Right renal pelvis (tissue), 4 donors: Measurements from ENCODE around the gene CD81. TPM values are rescaled to one million over a fixed set of nuclear protein-coding genes. Genes with fewer than 3 reads are reported as not detected.
A peak's percentile ranks its signal among the peaks of the same experiment; 100 is the strongest.

Source experiments
- DNase-seq, 4 donors: peaks; one replicate each; pipeline ENCODE4 v3.0.0-alpha.2; 2013; ENCODE audit warnings: low read depth in 4 of 4, low spot score in 3 of 4, missing footprints in 1 of 4
- polyA plus RNA-seq, 4 donors: library from polyadenylated mRNA; unstranded; fragments of 120-200 nt; gene quantifications; one replicate each; pipeline ENCODE4 v1.2.1, GENCODE V29; 2013; ENCODE audit not compliant: insufficient read length in 4 of 4

CD81 gene
- polyA plus RNA-seq, 4 donors: 647 to 670 (median 656) TPM

DNA sequence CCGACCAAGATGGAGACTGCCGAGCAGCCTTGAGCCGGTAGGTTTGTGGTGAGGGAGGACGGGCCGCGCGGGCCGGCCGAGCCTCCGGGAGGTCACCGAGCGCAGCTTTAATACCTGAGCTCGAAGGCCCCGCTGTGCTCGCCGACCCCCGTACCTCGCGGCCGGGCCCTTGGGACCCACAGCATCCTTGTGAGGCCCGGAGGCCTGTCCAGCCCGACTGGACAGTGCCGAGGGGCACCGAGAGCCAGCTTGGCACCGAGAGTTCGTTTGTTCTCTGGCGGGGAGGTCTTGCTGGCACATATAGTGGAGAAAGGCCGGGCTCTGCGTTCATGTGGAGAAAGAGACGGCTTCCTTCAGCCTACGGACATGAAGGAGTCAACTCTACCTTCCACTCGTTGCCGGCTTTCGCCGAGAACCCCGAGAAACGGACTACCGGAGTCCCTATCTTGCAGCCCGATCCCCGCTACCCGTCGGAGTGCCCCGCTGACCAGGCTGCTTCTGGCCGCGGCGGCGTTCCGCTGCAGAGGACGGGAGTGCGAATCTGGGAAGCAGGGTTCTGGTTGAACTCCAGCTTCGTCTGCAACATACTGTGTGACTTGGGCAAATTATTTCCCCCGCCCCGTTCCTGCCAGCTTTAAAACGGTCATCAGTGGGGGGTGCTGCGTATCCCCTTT, 23.8 kb downstream of the CD81 start:
- DNase-seq: no peak

DNA sequence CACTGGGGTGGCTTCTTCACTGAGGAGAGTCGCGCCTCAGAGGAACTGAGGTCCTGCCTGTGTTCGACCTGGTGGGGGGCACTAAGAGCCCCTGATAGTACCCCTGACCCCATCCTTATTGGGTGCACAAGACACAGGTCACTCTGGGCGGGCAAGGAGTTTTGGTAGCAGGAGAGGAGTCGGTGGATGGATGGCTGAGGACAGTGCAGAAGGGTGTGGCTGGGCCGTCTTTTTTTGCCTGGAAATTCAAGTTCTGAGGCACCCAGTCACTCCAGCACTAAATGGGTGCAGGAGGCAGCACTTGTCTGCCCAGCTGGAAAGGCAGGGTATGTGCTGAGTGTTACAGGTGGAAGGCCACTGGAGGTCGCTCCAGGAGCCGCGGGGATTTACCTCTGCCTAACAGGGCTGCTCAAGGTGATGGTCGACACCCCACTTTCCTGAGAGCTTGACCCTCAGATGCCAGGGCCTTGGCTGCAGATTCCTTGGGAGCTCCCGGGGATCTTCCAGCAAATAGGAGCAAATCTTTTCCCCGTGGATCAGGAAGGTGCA, 24.4 kb downstream of the CD81 start:
- DNase-seq: no peak

DNA sequence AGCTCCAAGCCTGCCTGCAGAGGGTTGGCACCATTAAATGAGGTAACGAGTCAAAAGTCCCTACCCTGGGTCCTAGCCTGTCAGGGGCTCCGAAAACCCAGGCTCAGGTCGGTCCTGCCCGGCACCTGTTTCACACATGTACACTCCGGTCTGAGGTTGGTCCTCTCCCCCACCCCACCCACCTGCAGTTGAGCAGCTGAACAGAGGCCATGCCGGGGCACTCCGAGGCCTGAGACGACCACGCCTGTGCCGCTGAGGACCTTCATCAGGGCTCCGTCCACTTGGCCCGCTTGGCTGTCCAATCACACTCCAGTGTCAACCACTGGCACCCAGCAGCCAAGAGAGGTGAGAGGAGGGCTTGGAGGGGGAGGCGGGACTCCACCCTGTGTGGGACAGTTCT, 25.0 kb downstream of the CD81 start:
- DNase-seq: no peak

DNA sequence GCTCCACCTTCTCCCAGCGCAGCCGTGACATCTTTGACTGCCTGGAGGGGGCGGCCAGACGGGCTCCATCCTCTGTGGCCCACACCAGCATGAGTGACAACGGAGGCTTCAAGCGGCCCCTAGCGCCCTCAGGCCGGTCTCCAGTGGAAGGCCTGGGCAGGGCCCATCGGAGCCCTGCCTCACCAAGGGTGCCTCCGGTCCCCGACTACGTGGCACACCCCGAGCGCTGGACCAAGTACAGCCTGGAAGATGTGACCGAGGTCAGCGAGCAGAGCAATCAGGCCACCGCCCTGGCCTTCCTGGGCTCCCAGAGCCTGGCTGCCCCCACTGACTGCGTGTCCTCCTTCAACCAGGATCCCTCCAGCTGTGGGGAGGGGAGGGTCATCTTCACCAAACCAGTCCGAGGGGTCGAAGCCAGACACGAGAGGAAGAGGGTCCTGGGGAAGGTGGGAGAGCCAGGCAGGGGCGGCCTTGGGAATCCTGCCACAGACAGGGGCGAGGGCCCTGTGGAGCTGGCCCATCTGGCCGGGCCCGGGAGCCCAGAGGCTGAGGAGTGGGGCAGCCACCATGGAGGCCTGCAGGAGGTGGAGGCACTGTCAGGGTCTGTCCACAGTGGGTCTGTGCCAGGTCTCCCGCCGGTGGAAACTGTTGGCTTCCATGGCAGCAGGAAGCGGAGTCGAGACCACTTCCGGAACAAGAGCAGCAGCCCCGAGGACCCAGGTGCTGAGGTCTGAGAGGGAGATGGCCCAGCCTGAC, 26.0 kb downstream of the CD81 start:
- DNase-seq: no peak

DNA sequence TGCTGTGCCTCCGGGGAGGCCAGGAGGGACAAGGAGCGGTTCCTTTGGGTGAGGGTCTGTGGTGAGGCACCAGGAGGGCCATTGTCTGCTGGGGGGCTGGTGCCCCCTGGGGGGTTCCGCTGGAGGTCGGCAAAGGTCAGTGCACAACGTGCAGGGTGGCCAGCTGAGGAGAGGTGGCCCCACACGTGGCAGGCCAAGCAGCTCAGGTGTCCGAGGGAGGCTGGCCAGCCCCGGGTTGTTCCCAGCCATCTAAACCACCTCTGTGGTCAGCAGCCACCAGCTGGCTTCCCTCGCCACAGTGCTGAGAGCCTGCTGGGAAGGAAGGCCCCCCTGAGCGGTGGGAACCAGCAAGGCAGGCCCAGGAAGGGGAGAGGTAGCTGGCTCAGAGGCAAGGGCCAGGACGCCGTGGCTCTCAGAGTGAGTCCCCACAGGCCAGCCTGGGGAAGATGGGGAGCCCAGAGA, 27.7 kb downstream of the CD81 start:
- no peak for DNase-seq

DNA sequence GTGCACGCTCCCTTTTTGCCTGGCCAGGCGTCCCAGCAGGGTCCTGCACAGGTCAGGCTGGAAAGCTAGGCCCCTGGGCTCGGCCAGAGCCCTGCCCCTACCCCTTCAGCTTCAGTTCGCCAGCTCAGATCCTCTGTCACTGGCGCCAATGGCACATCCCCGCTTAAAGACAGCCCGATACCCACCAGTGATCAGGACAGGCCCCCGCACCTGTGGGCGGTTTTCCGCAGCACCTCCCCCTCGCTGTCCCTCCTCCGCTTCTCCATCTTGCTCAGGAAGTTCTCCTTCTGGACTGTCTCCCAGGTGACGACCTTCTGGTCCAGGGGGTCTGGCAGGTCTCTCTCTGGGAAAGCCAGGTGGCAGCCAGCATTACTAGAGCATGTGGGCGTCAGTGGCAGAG, 29.3 kb downstream of the CD81 start:
- peak in 1 of 4 donors; percentile 53 for DNase-seq

DNA sequence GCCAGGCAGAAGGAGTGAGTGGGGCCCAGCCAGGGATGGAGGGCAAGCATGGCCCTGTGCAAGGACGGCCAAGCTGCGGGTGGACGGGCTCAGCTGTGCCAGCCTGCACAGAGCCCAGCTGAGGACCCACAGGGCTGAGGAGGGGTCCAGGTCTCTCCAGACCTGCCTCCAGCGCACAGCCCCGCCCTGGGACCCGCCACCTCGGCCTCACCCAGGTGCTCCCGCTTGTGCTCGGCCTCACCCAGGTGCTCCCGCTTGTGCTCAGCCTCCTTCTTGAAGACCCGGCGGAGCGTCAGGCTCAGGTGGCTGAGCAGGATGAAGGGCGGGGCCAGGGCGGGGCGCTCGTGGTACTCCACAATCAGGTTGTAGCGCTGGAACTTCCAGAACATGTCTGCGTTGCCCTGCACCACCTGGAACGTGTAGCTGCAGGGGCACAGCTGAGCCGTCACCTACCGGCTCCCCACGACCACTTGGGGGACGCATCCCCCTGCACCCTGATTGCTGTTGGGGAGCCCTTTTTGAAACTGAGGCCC, 29.8 kb downstream of the CD81 start:
- no peak for DNase-seq

DNA sequence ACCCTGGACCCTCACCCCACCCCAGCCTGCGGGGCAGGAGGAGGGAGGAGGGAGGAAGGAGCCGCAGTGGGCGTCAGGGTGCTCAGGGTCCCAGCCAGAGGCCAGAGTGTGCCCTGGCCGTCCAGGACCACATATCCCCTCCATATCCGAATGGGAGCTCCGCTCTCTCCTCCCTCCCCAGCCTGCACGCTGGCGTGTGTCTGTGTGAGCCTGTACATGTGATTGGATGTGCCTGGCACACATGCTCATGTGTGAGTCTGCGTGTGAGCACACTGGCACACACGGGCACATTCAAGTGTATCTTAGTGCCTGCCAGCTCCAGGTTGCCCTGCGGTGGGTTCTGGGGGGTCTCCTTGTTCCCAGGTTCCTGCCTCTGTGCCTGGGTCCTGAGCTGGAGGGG, 31.6 kb downstream of the CD81 start:
- DNase-seq: peak in 2 of 4 donors; percentile 30 to 33

DNA sequence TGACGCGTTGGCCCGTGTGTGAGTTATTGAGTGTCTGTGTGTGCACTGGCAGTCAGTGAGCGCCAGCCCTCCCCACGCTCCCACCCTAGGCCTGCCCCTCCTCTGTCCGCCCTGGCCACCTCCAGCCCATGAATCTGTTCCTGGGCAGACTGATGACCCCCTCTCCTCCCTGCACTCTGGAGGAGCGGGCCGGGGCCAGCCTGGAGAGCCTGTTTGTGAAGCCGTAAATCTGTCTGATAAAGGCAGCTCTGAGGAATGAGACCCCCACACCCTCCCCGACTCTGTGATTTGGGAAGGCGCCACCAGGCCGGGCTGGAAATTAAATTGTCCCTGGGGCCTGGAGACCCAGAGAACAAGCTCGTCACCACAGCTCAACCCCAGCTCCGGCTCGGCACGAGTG, 32.0 kb downstream of the CD81 start:
- peak; percentile 60 to 84 (median 76) for DNase-seq

DNA sequence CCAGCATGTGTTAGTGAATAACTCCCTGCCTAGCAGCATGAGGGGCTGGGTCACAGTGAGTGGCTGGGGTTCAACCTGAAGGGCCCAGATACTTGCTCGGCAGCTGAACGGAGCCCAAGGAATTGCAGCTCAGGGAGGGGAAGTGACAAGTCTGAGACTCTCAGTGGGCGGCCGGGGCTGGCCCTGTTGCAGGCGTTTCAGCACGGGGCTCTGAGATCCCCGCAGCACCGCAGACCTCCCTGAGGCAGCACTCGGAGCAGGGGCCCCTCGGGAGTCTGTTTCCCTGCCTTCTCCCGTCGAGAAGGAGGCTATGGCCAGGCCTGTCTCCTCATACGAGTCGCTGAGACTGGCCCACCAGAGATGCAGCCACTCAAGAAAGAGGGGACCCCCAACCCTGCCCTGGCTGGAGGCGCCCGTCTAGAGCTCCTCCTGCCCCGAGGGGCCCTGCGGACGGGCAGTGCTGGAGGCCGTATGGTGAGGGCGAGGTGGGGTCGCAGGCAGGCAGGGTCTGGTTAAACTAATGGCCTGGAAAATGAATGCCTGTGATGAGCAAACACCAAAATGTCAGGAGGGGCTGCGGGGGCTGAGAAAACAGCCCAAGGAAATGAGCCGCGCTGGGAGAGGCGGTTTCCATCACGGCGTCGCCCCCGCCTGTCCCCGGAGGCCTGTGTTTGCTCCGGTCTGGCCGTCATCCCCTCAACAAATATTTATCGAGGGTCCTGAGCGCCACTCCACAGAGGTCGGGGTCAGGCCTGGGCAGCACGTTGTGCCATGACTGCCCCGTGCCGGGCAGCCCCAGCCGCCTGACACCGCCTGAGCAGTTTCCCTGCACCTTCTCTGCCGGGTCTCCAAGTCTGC, 32.7 kb downstream of the CD81 start:
- DNase-seq: peak in 3 of 4 donors; percentile 43 to 65 (median 58)

DNA sequence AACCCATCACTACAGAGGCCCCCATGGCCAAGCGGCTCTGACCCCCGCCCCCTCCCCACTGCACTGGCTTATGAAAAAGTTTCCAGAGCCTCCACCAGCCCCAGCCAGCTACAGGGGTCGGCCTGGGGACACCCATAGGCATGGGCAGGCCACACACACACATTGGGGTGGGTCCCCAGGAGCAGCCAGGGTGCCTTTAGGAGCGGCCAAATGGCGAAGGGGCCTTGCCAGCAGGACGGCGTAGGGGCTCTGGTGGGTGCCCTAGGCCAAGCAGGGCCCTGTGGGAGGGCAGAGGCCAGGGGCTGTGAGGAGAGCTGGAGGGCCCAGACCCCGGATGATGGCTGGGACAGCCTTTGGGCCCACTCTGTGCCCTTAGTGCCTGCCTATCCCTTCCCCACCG, 33.5 kb downstream of the CD81 start:
- DNase-seq: no peak

DNA sequence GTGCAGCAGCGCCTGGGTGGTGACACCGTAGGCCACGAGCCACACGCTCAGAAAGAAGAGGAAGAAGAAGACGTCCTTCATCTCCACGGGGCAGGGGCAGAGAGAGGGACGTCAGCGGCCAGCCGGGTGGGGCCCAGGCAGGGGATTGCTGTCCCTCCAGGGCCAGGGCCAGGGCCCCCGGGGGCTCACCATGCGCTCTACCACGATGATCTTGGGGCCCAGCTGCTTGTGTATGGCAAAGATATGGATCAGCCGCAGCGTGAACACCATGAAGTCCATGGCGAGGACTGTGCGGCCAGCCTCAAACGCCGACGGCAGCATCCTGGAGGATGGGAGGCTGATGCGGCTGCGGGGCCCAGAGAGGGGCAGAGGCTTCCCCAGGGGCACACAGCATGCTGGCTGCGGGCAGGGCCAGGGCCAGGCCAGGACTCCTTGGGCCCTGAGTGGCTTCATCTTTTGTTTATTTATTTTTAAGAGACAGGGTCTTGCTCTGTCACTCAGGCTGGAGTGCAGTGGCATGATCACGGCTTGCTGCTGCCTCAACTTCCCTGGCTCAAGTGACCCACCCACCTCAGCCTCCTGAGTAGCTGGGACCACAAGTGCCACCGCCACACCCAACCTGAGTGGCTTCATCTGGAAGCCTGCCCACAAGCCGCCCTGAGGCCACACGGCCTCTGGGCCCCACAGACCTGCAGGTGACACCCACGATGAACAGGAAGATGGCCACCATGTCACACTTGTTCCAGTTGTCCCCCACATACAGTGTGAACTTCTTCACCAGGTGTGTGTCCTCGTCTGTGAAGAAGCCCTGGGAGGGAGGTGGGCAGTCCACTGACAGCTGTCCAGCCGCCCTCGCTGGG, 34.6 kb downstream of the CD81 start:
- DNase-seq: no peak

DNA sequence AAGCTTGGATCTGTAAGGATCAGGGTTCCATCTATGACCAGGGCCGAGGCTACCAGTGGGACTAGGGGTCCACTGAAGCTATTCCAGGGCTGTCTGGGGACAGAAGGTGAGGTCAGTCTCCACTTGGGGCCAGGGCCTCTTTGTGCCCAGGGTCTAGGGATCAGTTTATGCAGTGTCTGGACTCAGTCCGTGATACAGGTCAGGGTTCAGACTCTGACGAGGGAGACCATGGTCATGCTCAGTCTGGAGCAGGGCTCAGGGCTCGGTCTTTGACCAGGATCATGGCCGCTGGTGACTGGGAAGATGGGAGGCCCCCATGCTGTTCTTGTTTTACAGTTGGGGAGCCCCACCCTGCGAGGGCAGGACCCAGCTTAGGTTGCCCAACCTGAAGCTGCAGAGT, 35.2 kb downstream of the CD81 start:
- DNase-seq: no peak

DNA sequence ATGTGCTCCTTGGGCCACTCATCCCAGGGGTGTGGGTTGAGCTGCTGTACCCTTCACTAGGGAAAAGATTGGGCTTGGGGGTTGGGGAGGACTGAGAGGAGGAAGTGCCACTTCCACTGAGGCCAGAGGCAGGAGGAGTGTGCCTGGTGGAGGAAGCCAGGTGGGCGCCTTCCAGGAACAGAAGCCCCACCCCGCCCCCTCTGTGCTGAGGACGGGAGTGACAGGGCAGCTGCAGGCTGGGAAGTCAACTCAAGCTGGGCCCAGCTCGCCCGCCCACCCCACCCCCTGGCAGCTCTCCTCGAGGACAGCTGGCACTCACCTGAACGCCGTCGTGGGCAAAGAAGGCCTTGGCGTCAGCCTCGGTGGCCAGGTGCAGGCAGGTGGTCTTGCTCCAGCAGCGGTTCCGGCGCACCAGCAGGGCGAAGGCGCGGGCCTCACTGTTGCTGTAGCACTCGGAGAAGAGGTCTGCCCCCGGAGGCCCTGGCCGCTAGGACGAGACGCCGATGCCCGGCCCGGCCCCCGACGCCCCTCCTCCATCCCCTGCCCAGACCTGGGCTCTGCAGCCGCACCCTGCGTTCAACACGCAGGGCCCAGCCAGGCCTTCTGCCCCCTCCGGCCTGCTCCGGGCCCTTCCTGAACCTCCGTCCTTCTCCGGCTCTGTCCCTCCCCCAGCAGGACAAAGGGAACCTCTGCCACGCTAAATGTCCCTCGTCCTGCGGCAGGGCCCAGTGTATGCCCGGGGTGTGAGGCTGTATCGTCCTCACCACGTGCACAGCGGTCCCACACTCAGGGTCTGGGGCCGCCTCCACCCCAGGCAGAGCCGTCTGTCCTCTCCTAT, 36.9 kb downstream of the CD81 start:
- DNase-seq: no peak

DNA sequence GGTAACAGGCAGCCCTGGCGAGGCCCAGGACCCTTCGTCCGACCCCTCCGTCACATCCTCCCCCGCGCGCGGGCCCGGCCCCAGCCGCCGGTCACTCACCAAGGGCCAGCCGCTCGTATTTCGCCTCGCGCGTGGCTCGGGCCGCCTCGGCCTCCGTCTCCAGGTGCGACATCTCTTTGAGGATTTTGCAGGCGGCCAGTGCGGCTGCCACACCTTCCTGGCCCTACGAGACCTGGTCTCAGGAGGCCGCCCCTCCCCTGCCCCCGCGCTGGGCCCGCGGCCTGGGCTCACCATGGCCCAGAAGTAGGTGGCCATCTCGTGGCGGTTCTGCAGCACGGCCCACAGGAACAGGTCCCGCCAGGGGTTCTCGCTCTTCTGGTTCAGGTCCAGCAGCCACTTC, 37.5 kb downstream of the CD81 start:
- no peak for DNase-seq

DNA sequence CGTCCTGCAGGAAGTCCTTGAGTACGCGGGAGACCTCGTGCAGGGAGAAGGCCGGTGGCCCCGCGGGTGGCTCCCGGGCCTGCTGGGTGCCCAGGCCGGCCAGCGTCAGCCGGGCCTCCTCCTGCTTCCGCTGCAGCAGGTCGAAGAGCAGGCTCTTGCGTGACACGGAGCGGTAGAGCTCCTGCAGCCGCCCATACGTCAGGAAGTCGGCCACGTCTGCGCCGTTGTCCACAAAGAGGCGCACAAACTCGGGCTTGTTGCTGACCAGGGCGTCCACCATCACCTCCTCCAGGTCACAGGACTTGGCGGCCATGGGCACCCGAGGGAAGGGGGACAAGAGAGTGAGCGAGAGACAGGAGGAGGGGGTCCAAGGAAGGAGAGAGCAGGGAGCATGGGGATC, 38.1 kb downstream of the CD81 start:
- no peak for DNase-seq

DNA sequence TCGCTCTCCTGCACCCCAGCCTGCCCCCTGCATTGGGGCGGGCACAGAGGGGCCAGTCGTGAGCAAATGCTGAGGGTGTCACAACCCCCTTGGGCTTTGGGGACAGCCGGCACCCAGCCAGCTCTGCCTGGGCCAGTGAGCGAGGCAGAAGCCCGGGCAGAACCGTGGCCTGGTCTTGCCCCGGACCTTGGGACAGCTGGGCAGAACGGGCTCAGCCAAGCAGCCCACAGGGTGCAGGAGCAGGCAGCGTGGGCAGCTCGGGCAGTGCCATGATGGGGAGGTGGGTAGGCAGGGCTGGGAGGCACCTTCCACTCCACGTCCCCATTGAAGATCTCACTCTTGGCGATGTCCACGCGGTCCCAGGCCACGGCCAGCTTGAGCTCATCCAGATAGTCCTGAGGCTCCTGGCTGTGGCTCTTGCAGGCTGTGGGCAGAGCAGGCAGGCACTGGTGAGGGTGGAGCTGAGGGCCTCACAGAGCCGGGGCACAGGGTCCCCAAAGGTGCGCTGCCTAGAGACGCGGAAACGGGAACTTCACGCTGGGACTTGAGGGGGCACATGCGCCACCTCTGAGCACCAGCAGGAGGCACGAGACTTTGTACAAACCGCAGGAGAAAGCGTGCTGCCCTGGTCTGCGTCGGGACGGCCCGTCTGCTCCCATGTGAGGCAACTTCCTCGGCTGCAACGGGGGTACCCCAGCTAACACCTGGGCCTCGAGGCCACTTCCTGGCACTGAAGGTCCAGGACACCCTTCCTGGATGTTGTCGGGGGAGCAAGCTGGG, 38.7 kb downstream of the CD81 start:
- DNase-seq: no peak

DNA sequence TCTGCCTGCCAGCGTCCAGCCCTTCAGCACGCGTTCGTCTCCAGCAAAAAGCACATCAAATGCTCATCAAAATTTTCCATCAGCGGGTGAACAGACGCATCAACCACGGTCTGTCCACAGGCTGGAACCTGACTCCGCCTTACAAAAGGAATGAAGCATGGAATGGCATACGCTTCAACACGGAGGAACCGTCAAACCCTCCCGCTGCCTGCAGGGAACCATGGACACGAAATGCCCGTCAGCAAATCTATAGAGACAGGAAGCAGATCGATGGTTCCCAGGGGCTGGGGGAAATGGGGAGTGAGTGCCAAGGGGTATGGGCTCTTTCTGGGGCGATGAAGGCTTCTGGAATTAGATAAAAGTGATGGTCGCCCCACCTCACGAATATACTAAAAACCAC, 39.7 kb downstream of the CD81 start:
- no peak for DNase-seq
